ENCODE measurements around the gene FBXW8. TPM values are rescaled to one million over a fixed set of nuclear protein-coding genes. Genes with fewer than 3 reads are reported as not detected.

The FBXW8 gene
- total and polyA plus RNA-seq, 2 donors (not counting 1 experiment from before 2014, with no cell fraction given) = 11.7 to 20.9 TPM

DNA sequence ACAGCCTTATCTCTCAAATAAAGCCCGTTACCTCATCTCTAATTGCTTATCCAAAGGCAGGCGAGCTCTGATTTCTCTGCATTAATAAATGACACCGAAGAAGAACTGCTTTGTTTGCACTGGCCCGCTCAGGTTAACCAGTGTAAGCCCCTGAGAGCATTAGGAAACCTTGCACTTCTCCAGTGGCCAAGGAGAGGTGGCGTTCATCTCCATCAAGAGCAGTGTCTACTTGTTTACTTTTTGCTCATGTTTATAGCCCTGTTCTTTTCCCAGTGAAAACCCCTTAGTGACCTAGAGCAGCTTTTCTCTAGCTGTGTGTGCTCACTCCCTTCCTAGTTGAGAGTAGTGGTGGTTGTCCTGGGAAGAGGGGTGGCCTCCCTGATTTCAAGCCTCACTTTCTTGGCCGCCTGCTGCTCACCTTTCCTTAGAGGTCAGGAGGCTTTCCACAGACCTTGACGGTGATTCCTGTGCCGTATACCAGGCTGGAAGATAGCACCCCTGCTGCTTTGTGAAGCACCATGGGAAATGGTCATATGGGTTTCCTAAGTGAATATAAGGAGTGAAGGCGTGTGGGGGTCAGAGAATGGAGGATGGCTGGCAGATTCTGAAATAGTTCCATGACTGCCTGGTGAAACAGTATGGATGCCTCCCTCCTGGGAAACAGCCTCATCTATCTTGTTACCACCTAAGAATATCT lies 16.6 kb downstream of the FBXW8 start:
- Histone ChIP-seq H3K9me3 (ENCODE audit: control insufficient read depth, insufficient read depth, low read depth, low read length) (no peaks in the 10 kb centered on the region), H3K27ac (ENCODE audit: insufficient read depth, low read length) (no peak overlapping the region), H2AFZ (ENCODE audit: low read length) (no peak overlapping the region), H3K36me3 (ENCODE audit: control insufficient read depth, insufficient read depth, low read length) (no peaks in the 10 kb centered on the region), H3K27me3 (ENCODE audit: control insufficient read depth, insufficient read depth, low read length) (no peaks in the 10 kb centered on the region), H3K79me2 (ENCODE audit: control insufficient read depth, insufficient read depth, low read length) (peaks cover 9% of the 10 kb centered on the region), H4K20me1 (ENCODE audit: control insufficient read depth, extremely low read depth, insufficient read depth, low read length) (no peaks in the 10 kb centered on the region), H3K4me3 (replicated peaks in 1 of 4; ENCODE audit: control extremely low read depth in 1 of 4, insufficient read depth in 1 of 4, low read depth in 3 of 4, low read length in 4 of 4) (no peak overlapping the region), H3K4me1 (ENCODE audit: control insufficient read depth, extremely low read depth, insufficient read depth, low read length) (peaks cover 4% of the 10 kb centered on the region), H3K9ac (ENCODE audit: insufficient read depth, low read length) (no peak overlapping the region), H3K4me2 (ENCODE audit: extremely low read depth, insufficient read depth, low read length) (no peak overlapping the region)
- DNase-seq (ENCODE audit: low read depth in 2 of 2) = no peak
- TF ChIP-seq EZH2 (IDR thresholded peaks at IDR 0.05; ENCODE audit: low read length, missing control alignments) = no peak
- TF ChIP-seq CTCF (conservative IDR thresholded peaks at IDR 0.05 in 1 of 2, IDR thresholded peaks at IDR 0.05 in 1 of 2; ENCODE audit: low read depth in 1 of 2, low read length in 2 of 2) = no peak

DNA sequence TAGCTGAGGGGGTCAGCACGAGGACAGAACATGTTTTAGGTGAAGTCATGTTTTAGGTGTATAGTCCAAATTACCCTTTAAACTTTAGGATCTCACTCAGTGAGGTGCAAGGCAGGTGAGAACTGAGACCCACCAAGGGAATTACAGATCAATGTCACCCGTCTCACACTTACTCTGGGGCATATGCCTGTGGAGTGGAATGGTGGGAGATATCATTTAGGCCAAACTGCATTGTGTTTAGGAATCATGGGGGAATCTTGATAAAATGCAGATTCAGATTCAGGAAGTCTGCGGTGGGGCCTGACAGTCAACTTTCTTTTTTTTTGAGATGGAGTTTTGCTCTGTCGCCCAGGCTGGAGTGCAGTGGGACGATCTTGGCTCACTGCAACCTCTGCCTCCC lies 17.8 kb downstream of the FBXW8 start:
- Histone ChIP-seq H3K4me1 (ENCODE audit: control insufficient read depth, extremely low read depth, insufficient read depth, low read length) (peaks cover 4% of the 10 kb centered on the region), H3K36me3 (ENCODE audit: control insufficient read depth, insufficient read depth, low read length) (no peaks in the 10 kb centered on the region), H3K4me2 (ENCODE audit: extremely low read depth, insufficient read depth, low read length) (no peak overlapping the region), H3K79me2 (ENCODE audit: control insufficient read depth, insufficient read depth, low read length) (peaks cover 9% of the 10 kb centered on the region), H3K9ac (ENCODE audit: insufficient read depth, low read length) (no peak overlapping the region), H3K27me3 (ENCODE audit: control insufficient read depth, insufficient read depth, low read length) (no peaks in the 10 kb centered on the region), H3K4me3 (replicated peaks in 1 of 4; ENCODE audit: control extremely low read depth in 1 of 4, insufficient read depth in 1 of 4, low read depth in 3 of 4, low read length in 4 of 4) (no peak overlapping the region), H3K9me3 (ENCODE audit: control insufficient read depth, insufficient read depth, low read depth, low read length) (no peaks in the 10 kb centered on the region), H3K27ac (ENCODE audit: insufficient read depth, low read length) (no peak overlapping the region), H2AFZ (ENCODE audit: low read length) (no peak overlapping the region), H4K20me1 (ENCODE audit: control insufficient read depth, extremely low read depth, insufficient read depth, low read length) (no peaks in the 10 kb centered on the region)
- TF ChIP-seq CTCF (conservative IDR thresholded peaks at IDR 0.05 in 1 of 2, IDR thresholded peaks at IDR 0.05 in 1 of 2; ENCODE audit: low read depth in 1 of 2, low read length in 2 of 2) = no peak
- no peak for TF ChIP-seq EZH2 (IDR thresholded peaks at IDR 0.05; ENCODE audit: low read length, missing control alignments)
- no peak for DNase-seq (ENCODE audit: low read depth in 2 of 2)

GRCh38 chr12:116929885-116930284 lies 19.1 kb downstream of the FBXW8 start:
- Histone ChIP-seq H3K9ac (ENCODE audit: insufficient read depth, low read length) (no peak overlapping the region), H3K36me3 (ENCODE audit: control insufficient read depth, insufficient read depth, low read length) (no peaks in the 10 kb centered on the region), H3K79me2 (ENCODE audit: control insufficient read depth, insufficient read depth, low read length) (peaks cover 6% of the 10 kb centered on the region), H3K4me2 (ENCODE audit: extremely low read depth, insufficient read depth, low read length) (no peak overlapping the region), H3K4me1 (ENCODE audit: control insufficient read depth, extremely low read depth, insufficient read depth, low read length) (peaks cover 2% of the 10 kb centered on the region), H3K4me3 (replicated peaks in 1 of 4; ENCODE audit: control extremely low read depth in 1 of 4, insufficient read depth in 1 of 4, low read depth in 3 of 4, low read length in 4 of 4) (no peak overlapping the region), H3K27me3 (ENCODE audit: control insufficient read depth, insufficient read depth, low read length) (no peaks in the 10 kb centered on the region), H3K27ac (ENCODE audit: insufficient read depth, low read length) (no peak overlapping the region), H4K20me1 (ENCODE audit: control insufficient read depth, extremely low read depth, insufficient read depth, low read length) (no peaks in the 10 kb centered on the region), H3K9me3 (ENCODE audit: control insufficient read depth, insufficient read depth, low read depth, low read length) (no peaks in the 10 kb centered on the region), H2AFZ (ENCODE audit: low read length) (no peak overlapping the region)
- no peak for TF ChIP-seq EZH2 (IDR thresholded peaks at IDR 0.05; ENCODE audit: low read length, missing control alignments)
- no peak for TF ChIP-seq CTCF (conservative IDR thresholded peaks at IDR 0.05 in 1 of 2, IDR thresholded peaks at IDR 0.05 in 1 of 2; ENCODE audit: low read depth in 1 of 2, low read length in 2 of 2)
- DNase-seq (ENCODE audit: low read depth in 2 of 2) = no peak
